Activated CD8-positive, alpha-beta memory T cell treated with anti-CD3 and anti-CD28 coated beads, Interleukin-2, amount 50 U/mL, for 48 hours (primary cell): ENCODE results near the gene CSF2.
"Not testable (repeated sequence)": the region's sequence is repeated elsewhere in the genome, so short reads cannot be mapped to it uniquely, and the experiment has no call there.

ENCODE experiments used
- DNase-seq: peaks from one replicate; pipeline ENCODE4 v3.0.0-alpha.2; 2020

CSF2 gene

GRCh38 chr5:132094393-132095076, 20.9 kb downstream of the CSF2 start:
- peak; percentile 53 for DNase-seq

GRCh38 chr5:132095077-132095410, 21.5 kb downstream of the CSF2 start:
- DNase-seq, result peak; percentile 57

- no peak for DNase-seq
Observed at GRCh38 chr5:132095424-132095972, 21.9 kb downstream of the CSF2 start.

- DNase-seq, result no peak
Observed at GRCh38 chr5:132096904-132097303, 23.3 kb downstream of the CSF2 start.

DNA sequence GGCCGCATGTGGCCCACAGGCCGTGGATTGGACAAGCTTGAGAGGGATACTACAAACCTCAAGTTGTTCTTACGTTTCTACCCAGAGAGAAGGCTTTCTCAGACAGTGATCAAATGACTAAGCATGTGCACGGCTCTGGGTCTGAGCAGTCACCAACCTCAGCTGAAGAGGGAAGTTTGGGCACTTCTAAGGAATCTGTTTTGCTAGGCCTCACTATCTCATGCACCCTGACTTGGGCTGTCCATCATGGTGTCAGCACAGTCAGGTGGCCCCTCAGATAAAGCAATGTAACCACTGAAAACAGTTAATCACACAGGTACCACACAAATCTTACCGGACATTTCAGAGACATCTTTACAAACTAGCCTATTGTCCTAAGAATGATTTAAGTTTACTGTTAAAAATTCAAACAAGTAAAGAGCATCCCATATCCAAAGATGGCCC, 24.6 kb downstream of the CSF2 start:
- peak; percentile 67 for DNase-seq

DNA sequence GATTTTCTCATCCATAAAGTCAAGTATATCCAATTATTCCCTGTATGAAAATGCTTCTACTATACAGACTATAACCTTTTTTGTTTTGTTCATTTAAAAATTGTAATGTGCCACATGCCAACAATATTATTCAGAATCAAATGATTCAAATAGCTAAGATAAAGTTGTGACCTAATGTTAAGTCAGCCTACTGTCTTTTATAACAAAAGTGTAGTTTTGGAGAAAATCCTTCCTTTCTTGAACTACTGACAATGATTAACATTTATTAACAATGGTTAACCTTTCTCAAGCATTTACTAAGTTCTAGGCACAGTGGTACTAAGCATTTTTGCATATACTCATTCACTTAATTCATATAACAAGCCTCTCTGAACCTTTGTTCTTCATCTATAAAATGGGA, 25.0 kb downstream of the CSF2 start:
- no peak for DNase-seq

GRCh38 chr5:132099076-132099748, 25.6 kb downstream of the CSF2 start:
- peak; percentile 79 for DNase-seq

- peak; percentile 63 for DNase-seq
Observed at GRCh38 chr5:132099905-132100304, 26.3 kb downstream of the CSF2 start.

DNA sequence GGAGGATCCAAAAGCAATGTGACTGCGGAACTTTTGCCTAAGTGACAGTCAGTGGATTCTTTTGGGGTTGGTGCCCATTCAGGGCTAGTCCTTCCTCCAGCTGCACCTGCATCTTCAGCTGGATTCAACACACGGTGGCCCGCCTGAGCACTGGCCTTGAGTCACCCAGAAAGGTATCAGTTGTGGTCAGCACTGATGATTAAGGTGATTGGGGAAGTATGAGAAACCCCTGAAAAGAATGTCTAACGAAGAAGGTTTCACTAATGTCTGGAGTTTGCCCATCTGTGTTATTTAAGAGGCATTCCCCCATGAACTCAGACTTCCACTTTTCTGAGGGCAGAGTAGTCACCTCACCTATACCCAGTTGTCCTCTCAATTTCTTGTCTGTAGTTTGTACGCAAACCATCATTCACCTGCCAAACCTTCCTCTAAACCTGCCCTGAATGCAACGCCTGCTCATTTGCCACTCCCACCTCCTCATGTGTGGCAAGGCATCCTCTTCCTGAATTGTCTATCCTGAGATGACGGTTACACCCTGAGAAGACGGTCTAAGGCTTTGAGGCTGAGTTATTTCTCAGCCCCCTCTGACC, 27.2 kb downstream of the CSF2 start:
- DNase-seq, result peak; percentile 75

DNA sequence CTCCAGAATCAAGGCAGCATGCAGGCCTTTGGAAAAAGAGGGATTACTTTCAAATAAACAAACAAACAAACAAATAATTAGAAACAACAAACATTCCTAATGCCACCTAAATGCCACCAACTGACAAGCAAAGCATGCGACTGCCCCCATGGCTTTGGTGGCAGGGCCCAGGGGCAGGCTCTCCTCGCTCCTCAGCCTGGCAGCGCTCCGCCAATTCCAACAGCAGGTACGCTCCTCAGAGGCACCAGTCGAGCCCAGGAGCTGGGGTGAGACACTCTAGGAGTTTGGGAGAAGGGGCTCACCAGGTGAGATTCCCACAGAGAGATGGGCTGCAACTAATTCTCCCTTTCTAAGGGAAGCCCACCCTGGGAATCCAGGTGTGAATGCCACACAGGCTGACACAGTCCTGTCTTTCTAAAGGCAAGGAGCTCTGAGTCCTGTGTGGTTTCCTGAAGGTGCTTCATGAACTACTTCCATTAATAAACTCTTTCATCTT, 27.8 kb downstream of the CSF2 start:
- no peak for DNase-seq

GRCh38 chr5:132102101-132102701, 28.6 kb downstream of the CSF2 start:
- peak; percentile 78 for DNase-seq

DNA sequence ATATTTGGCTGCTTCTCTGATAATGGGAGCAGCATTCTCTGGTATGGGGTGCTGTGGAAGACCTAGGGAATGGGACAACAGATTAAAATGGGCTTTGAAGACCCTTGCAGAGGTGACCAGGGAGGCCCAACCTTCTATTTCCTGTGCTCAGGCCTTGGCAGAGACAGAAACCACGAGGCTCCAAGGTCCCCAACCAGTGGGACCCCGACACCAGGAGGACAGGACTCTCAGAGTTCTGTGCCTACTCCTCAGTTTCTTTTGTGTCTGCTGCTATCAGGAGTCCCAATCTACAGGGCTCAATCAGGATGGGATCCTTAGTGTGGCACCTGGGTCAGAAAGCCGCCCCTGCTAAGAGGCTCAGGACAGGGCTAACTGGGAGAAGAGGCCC, 29.3 kb downstream of the CSF2 start:
- DNase-seq, result no peak

GRCh38 chr5:132103332-132103951, 29.9 kb downstream of the CSF2 start:
- DNase-seq, result peak; percentile 79

- DNase-seq, result peak; percentile 65
Observed at GRCh38 chr5:132103969-132104391, 30.4 kb downstream of the CSF2 start.

- no peak for DNase-seq
Observed at GRCh38 chr5:132104556-132104955, 31.0 kb downstream of the CSF2 start.

- no peak for DNase-seq
Observed at GRCh38 chr5:132105688-132106087, 32.1 kb downstream of the CSF2 start.

- not testable (repeated sequence) for DNase-seq
Observed at GRCh38 chr5:132108495-132108894, 34.9 kb downstream of the CSF2 start.

DNA sequence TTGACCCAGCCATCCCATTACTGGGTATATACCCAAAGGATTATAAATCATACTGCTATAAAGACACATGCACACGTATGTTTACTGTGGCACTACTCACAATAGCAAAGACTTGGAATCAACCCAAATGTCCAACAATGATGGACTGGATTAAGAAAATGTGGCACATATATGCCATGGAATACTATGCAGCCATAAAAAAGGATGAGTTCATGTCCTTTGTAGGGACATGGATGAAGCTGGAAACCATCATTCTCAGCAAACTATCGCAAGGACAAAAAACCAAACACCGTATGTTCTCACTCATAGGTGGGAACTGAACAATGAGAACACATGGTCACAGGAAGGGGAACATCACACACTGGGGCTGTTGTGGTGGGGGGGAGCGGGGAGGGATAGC, 35.4 kb downstream of the CSF2 start:
- not testable (repeated sequence) for DNase-seq

DNA sequence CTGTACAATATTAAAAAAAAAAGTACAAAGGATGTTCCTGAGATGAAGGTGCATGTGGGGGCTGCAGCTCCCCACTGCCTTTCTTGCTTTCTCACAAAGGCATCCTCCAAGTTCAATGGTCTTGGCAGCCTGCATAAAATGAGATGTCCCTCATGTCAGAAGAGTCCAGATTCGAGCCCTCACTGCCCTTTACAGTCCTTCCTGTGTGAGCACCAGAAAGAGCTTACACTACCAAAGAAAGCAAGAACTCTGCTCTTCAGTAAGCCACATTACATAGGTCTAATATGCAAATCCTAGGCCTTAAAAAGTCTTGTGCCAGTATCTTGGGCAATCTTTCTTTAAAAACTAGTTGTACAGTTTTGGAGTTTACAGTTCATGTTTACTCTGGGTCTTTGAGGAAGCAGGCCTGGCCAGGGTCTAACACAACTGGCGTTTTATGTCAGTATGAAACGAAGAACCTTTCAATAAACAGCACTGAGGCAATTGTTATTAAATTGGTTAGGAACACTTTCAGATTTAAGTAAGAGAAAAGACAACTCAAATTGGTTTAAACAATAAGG, 36.0 kb downstream of the CSF2 start:
- DNase-seq, result no peak

DNA sequence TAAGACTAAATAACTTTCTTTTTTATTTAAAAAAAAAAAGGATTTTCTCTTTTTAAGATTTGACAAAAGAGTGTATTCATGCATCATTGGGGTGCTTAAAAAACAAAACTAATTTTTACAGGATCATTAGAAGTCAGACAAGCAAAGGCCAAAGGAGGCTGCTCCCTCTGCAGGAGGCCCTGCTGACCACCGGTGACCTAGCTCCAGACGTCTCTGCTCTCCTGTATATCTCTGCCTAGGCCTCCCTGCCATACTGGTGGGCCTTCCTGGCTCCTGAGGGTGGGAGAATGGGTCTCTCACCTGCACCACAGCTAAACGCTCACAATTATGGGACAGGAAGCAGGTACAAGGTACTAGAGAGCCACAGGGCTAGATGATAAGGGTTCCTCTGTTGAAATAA, 36.6 kb downstream of the CSF2 start:
- no peak for DNase-seq

DNA sequence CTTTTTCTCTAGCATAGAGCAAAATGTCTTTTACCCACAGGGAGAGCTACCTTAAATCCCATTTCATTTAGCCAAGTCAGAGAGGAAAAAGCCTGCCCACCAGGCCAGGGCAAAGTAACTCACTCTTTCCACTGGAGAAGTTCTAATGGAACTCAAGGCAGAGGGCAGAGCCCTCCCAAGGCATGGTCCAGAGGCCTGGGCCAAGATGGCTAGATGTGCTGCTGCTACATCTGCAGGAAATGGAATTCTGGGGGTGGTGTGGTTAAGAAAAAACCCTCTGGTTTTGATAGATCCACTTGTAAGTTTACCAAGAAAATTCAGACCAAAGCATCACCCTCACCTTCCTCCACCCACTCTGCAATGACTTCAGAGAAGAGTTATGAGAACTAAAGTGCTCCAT, 37.3 kb downstream of the CSF2 start:
- DNase-seq, result no peak

DNA sequence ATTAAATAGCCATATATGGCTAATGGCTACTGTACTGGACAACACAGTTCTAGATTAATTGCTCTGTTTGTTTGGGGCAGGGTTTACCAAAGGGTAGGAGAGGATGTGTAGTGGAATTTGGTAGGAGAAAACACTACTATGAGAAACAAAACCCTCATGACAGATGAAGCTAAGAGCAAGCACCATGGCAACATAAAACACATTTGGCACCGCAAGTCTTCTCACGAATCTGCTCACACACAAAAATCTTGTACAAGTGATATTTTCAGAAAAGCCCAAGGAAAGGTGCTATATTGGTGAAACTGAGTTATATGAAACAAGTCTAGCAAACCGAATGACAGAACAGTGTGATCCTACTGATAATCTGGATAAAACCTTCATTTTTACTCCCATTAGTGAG, 38.5 kb downstream of the CSF2 start:
- no peak for DNase-seq
